DMS 273 (cell line): Measurements from ENCODE around the gene CTNNA3.

Experiments used
- DNase-seq: peaks from one replicate; lab custom pipeline; 2025; ENCODE audit not compliant: unreplicated experiment; lab: John Stamatoyannopoulos, UW

Gene CTNNA3

DNA sequence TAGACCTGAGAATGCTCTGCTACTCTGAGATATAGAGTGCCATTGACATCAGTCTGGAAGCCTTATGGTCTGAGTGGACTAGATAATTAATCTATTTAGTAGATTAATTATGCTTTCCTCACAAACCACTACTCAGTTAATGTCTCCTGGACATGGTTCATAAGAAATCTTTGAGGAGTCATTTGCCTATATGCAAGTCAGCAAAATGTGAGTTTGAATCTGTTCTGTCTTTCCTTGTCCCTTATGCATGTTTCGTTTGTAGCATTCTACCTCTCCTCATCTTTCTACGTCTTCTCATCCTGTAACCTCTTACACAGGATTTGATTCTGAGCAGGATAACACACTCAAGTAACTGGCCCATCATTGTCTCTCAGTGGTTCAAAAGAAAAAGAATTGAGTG, 1505.6 kb downstream of the CTNNA3 start:
- DNase-seq, result no peak

DNA sequence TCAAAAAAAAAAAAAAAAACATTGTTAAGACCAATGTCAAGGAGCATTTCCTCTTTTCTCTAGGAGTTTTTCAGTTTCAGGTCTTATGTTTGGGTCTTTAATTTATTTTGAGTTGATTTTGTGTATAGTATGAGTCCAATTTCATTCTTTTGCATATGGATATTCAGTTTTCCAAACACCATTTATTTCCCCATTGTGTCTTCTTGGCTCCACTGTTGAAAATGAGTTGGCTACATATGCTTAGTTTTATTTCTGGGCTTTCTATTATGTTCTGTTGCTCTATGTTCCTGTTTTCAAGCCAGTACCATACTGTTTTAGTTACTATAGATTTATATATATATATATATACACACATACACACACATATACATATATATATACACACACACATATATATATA, 1506.7 kb downstream of the CTNNA3 start:
- DNase-seq, result no peak

DNA sequence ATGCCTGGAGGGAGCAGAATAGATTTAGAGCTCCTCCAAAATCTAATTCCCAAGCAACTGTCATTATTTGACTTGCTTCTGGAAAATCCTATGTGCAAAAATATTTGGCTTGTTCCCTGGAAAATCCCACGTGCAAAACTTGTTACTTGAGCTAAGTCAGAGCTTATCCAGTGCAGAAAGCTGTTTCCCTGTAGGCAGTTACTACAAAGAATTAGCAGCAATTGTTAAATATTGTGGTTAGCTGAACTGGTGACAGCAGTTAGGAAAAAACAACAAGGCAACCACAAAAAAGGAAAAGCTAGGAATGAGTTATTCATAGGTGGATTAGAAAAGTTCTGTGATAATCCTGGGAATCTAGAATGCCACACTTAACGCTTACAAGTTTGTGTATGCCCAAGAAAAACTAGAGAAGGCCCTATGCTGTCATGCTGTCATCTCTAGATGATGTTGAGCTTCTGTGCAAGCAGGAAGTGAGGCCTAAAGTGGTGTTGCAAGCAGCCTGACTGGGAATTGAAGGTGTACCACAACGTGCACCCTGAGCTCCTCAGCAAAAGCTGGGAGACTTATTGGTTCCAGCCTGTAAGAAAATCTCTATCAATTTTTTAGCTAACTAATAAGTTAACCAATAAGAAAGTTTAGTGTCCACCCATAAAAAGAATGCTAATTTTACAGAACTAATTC, 1508.8 kb downstream of the CTNNA3 start:
- DNase-seq, result no peak

DNA sequence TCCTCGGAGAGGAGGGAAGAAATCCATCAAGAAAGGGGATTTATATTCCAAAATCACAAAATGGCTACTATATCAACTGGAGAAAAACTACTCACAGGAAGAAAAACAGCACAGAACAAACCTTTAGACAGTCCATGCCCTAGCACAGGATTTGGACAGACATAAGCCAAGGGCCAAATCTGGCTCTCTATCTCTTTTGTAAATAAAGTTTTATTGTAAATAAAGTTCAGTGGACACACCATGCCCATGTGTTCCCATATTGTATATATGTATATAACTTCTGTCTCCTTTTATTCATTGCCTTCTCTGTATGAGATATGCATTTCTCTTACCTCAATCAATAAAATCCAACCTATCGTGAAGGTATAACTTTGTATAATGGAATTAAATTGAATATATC, 1513.0 kb downstream of the CTNNA3 start:
- no peak for DNase-seq

DNA sequence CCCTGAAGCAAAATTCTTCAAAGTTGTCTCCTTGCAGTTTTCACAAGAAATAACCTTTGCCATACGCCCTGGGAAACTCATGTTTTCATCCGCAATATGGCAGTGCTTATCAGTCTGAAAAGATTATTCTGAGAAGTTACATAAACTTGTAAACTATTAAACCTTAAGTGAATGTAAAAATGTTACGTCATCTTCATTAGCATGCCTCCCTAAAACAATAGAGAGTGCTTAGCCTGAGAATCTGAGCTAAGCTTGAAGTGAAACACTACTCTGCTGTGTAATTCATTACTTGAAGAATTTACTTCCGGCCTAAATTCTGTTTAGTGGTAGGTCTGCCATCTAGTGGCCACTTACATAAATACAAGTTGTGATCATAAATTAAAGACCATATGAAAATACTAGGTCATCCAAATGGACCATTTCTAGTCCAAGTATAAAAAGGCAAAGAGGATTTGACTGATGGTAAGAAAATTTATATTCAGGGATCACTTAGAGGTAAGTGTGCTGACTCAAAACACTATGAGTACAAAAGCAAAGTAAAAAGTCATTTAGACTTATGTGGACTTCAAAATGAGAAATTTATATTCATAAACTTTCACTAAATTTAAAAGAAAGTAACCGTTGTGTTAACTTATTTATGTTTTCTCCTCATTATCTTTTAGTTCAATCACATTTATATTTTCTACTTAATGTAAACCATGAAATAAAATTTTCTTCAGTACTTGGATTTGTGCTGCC, 1515.2 kb downstream of the CTNNA3 start:
- peak; percentile 69 for DNase-seq

DNA sequence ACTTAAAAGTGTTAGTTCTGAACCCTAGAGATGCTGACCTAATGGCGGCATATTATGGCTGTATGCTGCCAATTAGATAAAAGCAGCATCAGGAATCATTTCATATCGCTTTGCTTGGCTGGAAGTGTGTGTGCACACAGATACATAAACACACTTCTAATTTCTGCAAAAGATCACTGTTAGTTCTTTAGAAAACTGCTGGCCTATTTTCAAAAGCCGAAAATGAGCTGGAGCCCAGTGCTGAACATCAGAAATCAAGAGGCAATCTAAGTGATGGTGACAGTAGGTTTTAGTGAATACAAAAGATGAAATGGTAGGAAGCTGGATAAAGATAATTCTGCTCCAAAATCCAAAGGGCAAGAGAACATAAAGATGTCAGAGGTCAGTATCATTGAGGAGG, 1516.0 kb downstream of the CTNNA3 start:
- no peak for DNase-seq

DNA sequence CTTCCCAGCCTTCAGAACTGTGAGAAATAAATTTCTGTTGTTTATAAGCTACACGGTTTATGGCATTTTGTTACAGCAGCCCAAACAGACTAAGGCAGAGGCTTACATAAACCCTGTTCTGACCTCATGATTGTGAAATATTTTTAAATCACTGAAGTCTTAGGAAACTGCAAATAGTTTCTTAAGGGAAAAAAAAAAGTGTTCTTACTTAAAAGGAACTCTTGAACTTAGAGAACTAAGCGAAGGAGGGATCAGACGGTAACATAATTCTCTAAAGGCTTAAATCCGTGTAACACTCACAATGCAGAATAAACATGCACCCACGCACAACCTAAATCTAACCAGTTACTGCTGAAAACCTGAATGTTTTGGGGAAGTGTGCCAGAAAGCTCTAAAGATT, 1519.2 kb downstream of the CTNNA3 start:
- no peak for DNase-seq

DNA sequence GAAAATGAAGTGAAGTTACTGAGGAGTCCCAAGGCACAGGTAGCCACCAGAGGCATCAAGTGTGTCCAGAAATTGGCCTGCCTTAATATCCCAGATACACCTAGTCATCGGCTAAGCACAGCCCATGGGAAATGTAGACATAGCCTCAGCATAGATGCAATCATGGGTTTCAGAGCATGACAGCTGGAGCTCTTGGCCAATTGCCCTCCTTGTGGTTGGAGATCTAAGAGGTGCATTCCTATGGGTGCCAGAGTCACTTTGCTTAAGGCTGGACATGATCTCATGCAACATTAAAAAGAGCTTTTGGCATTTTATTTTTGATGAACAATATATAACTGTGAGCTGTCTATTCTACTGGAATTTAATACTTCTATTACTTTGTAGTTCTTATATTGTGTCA, 1528.2 kb downstream of the CTNNA3 start:
- DNase-seq, result peak; percentile 46

DNA sequence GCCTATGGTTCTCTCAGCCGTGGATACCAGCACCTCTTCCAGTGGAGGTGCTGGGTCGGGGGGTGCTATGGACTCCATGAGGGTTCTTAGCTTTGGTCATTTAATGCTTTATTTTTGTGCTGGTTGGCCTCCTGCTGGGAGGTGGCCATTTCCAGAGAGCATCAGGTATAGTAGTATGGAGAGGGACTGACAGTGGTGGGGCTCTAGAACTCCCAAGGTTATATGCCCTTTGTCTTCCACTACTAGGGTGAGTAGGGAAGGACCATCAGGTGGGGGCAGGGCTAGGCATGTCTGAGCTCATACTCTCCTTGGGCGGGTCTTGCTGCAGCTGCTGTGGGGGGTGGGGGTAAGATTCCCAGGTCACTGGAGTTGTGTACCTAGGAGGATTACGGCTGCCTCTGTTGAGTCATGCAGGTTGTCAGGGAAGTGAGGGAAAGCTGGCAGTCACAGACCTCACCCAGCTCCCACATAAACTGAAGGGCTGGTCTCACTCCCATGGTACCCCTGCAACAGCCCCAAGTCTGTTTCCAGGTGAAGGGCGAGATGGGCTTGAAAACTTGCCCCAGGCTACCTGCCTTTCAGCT, 1533.3 kb downstream of the CTNNA3 start:
- no peak for DNase-seq

DNA sequence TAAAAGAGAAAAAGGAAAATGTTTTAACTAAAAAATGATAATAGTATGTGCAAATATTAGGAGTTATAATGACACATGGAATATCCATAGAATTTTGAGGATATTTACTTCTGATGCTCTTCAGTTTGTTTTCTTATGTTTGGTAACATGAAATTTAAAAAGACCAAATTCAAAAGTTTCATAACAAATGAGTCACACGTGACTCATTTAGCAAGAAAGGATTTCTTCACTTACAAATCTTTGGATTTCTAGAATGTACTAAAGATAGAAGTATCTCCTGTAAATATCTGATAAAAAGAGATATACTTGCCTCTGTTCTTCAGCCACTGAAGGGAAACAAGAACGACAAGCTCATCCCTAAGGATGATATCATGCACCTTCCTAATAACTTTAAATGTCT, 1544.6 kb downstream of the CTNNA3 start:
- no peak for DNase-seq

DNA sequence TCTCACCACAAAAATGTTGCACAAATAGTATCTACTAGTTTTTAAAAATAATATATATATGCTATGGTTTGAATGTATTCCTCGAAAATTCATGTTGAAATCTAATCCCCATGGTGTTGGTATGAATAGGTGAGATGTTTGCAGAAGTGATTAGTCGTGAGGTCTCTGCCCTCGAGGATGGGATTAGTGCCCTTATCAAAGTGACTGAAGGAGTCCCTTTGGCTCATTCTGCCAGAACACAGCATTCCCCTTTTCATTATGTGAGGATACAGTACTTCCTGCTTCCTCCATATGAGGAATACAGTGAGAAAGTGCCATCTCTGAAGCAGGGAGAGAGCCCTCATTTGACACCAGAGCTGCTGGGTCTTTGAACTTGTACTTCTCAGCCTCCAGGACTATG, 1547.7 kb downstream of the CTNNA3 start:
- DNase-seq, result no peak

DNA sequence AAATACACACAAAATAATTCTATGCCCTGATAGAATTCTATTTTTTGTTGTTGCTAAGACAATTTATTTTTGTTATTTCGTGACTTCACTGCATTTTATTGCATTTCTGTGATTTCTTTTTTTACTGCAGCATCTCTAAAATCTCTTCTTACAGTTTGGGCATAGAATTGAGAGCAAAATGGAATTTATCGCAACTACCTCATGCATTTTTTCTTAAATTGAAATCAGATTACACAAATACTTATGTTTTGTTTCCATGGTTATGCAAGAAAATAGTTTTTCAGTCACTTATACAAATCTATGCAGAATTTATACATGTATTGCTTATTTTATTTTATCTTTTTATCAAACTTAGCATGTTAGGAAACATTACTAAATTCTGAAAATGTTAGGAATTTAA, 1552.0 kb downstream of the CTNNA3 start:
- DNase-seq, result no peak

DNA sequence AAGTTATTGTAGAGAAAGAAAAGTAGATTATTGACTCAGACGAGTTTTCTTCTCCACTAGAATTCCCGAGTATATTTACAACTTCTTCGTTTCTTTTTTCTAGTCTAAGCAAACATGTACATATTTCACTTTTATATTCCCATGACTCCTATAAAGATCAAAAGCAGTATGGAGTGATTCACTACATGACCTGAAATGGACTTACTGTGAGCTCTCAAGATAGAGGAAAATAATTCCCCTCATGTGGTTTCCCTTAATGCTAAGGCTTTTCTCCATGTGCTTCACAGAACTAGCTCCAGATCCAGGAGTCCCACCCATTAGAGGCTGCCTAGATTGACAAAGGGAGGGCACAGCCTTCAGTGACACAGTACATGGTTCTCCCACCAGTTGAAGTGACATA, 1593.2 kb downstream of the CTNNA3 start:
- DNase-seq, result no peak

DNA sequence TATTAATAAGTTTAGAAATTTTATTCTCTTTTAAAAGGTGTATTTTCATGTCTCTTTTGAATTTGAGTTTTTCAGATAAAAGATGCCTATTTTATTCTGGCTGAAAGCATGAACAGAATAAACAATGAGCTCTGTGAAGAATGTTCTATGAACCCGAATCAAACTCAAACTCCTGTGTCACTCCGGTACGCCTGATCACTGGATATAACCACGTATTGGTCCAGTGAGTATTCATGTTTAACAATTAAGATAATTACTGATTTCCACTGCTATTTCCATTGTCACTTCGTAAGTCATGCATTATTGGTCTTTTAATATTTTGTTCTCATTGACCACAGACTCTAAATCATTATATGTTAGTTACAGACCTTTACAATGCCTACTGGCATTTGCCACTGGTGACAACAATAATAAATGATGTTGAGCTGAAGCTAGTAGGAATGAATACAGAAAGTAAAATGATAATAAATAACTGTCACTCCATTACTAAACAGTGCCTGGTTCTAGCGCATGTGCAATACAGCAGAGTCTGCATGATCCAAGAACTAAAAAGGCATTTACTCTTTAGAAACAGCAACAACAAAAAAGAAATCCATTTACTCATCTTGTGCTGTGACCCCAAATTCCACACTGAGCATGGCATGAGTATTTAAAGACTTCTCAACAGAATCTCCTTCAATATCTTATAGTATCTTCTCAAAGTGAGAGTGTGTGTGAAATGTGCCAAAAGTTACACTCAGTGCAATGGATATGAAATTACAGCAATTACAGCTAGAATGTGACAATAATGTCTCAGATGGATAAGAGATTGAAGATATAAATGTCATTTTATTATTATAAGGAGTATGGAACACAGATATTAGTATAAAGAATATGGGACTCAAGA, 1597.2 kb downstream of the CTNNA3 start:
- DNase-seq, result no peak

DNA sequence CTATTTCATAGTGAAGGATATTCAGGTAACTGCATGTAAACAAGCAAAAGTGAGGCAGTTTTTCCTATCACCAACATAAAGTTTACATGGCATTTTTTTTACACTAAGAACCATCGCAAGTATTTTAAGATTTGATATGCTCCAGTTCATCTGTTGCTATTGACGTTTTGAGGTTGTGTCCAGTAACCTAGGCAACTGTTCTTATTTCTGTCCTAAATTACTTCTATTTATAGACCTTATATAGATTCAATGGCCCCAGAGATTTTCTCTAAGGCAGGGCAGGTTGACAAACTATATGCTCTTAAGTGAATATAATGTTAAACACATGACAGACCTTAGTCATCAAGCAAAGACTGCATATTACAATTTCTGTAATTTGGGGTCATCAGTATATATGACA, 1600.4 kb downstream of the CTNNA3 start:
- no peak for DNase-seq

DNA sequence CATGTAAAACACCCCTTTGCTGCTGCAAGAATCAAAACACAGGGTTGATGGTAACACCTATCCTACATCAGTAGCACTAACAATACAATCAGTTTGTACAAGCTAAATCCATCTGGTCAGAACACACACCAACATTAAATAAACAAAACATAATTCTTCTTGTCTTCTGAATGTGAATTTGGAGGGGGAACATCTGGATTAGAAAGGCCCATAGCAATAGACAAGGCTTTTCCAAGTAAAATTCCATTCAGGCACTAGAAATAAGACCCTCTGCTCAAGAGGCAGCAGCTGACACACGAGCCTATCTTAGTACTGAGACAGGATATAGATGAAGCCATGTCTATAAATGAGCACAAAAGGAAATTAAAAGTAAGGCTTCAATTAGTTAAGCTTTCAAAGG, 1610.1 kb downstream of the CTNNA3 start:
- DNase-seq, result no peak

DNA sequence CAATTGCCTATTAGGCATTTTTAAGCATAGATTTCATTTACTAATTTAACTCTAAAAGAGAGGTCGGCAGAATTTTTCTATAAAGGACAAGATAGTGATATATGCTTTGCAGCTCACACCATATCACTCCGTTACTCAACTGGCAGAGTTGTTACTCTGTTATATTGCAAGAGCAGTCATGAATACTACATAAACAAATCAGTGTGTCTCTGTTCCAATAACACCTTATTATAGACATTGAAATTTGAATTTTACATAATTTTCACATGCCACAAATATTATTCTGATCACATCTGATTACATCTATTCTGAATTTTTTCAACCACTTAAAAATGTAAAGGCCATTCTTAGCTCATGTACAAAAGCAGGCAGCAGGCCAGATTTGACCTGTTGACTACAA, 1624.1 kb downstream of the CTNNA3 start:
- DNase-seq, result no peak

DNA sequence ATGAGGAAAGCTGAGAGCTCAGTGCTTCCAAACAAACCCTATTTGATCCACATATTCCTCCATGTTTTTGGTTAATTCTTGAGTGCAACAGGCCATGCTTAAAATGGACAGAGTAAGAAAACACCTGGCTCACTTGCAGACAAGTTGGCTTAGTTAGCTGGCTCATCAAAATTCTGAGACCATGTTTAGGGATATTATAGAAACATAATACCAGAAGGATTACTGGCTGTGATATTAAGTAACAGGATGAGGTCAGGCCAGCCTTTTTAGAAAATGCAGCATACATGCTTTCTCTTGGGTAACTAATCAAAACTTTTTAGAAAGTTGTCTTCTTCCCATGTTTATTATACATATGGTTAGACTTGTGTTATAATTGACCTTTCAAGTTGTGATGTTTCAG, 1637.4 kb downstream of the CTNNA3 start:
- DNase-seq, result no peak

DNA sequence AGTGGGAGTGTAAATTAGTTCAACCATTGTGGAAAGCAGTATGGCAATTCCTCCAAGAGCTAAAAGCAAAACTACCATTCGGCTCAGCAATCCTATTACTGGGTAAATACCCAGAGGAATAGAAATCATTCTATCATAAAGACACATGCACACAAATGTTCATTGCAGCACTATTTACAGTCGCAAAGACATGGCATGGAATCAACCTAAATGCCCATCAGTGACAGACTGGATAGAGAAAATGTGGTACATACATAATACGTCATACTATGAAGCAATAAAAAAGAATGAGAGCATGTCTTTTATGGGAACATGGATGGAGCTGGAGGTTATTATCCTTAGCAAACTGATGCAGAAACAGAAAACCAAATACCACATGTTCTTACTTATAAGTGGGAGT, 1646.7 kb downstream of the CTNNA3 start:
- no peak for DNase-seq

DNA sequence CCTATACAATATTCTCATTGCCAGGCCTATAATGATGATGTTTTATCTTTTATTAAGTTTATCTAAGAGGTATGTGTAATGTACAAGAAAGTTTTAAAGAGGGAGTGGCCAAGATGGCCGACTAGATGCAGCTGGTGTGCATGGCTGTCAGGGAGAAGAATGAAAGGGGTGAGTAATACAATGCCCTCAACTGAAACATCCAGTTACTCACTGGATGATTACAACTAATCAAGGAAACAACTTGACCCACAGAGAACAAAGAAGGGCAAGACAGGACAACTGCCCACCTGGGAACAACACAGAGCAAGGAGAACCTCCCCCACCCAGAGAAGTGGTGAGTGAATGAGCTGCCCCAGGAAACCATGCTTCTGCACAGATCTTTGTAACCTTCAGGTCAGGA, 1650.1 kb downstream of the CTNNA3 start:
- DNase-seq, result no peak

DNA sequence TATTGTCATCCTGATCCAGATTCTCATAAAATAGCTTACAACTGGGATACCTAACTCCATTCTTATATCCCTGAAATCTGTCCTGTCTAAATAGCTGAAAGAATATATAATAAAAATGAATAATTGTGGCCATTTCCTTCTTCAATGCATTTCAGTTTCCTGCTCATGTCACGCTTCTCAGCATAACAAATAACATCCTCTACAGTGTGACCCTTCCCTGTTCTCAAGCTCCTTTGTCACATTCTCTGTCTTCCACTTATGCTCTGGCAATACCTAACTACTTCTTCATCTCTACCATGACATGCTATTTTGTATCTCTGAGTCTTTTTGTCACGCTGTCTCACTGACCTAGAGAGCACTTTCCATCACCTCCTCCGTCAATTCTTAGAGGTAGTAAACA, 1654.2 kb downstream of the CTNNA3 start:
- DNase-seq, result no peak

DNA sequence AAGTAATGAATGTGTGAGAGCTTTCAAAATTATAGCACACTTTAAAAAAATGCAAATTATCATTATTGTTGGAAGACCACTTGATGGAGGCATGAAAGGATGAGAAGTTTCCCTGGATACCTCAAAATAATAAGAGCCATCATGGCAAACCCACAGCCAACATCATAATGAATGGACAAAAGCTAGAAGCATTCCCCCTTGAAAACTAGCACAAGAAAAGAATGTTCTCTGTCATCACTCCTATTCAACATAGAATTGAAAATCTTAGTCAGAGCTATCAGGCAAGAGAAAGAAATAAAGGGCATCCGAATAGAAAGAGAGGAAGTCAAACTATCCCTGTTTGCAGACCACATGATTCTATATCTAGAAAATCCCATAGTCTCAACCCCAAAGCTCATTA, 1657.4 kb downstream of the CTNNA3 start:
- no peak for DNase-seq
